ENCODE measurements around the gene HBD. TPM values are rescaled to one million over a fixed set of nuclear protein-coding genes. Genes with fewer than 3 reads are reported as not detected.

Gene HBD
- total and polyA plus RNA-seq, 7 donors, result not detected

GRCh38 chr11:5274395-5274794, 40.1 kb upstream of the HBD start:
- WGBS, 2 donors, result 66 to 78% methylated on average over 5 of the region's 5 CpGs
- no peak for TF ChIP-seq EP300 (IDR thresholded peaks at IDR 0.05)
- intact Hi-C loops (cut with DNase I), result no loop called here

GRCh38 chr11:5272395-5273017, 38.2 kb upstream of the HBD start:
- intact Hi-C loops (cut with DNase I), result no loop called here
- H3K9me3 ChIP-seq, result no peaks in the 10 kb centered on the region
- no peaks in the 10 kb centered on the region for H3K4me1 ChIP-seq
- H3K4me3 ChIP-seq, result no peak overlapping the region
- WGBS, 2 donors, result 62 to 79% methylated on average over 4 of the region's 4 CpGs
- no peak for TF ChIP-seq EP300 (IDR thresholded peaks at IDR 0.05)
- no peak for TF ChIP-seq POLR2AphosphoS5 (IDR thresholded peaks at IDR 0.05)
- TF ChIP-seq CTCF (IDR thresholded peaks at IDR 0.05), result no peak
- no peak for TF ChIP-seq POLR2A (IDR thresholded peaks at IDR 0.05)
- DNase-seq, result no peak
- no peaks in the 10 kb centered on the region for H3K36me3 ChIP-seq
- H3K27ac ChIP-seq, result no peak overlapping the region
- no peaks in the 10 kb centered on the region for H3K27me3 ChIP-seq

More at GRCh38 chr11:5274395-5274794, 40.1 kb upstream of the HBD start:
- no peaks in the 10 kb centered on the region for H3K36me3 ChIP-seq
- no peaks in the 10 kb centered on the region for H3K9me3 ChIP-seq
- H3K27me3 ChIP-seq, result no peaks in the 10 kb centered on the region
- no peaks in the 10 kb centered on the region for H3K4me1 ChIP-seq
- H3K27ac ChIP-seq, result no peak overlapping the region
- H3K4me3 ChIP-seq, result no peak overlapping the region
- no peak for DNase-seq

GRCh38 chr11:5269715-5270147, 35.4 kb upstream of the HBD start, which contains the start of gene HBE1:
TSS of gene HBE1 (minus strand) at chr11:5269945. CDS start at chr11:5269890, 55 bp downstream.
- intact Hi-C loops (cut with DNase I), result no loop called here
- 68 to 82% methylated on average over 4 of the region's 4 CpGs for WGBS, 2 donors
- TF ChIP-seq EP300 (IDR thresholded peaks at IDR 0.05), result no peak
- TF ChIP-seq POLR2AphosphoS5 (IDR thresholded peaks at IDR 0.05), result no peak
- TF ChIP-seq POLR2A (IDR thresholded peaks at IDR 0.05), result no peak
- TF ChIP-seq CTCF (IDR thresholded peaks at IDR 0.05), result no peak
- Histone ChIP-seq H3K36me3 (no peaks in the 10 kb centered on the region), H3K27ac (no peak within 1 kb of the TSS), H3K27me3 (no peaks in the 10 kb centered on the region), H3K4me3 (no peak within 1 kb of the TSS), H3K9me3 (no peaks in the 10 kb centered on the region), H3K4me1 (no peaks in the 10 kb centered on the region)
- no peak for DNase-seq

GRCh38 chr11:5267033-5267563, 32.8 kb upstream of the HBD start:
- H3K27ac ChIP-seq, result no peak overlapping the region
- no peak overlapping the region for H3K4me3 ChIP-seq
- no peak for DNase-seq
- no peaks in the 10 kb centered on the region for H3K9me3 ChIP-seq
- TF ChIP-seq CTCF (IDR thresholded peaks at IDR 0.05) (no peak), POLR2A (IDR thresholded peaks at IDR 0.05) (no peak), EP300 (IDR thresholded peaks at IDR 0.05) (no peak), POLR2AphosphoS5 (IDR thresholded peaks at IDR 0.05) (no peak)
- no peaks in the 10 kb centered on the region for H3K36me3 ChIP-seq
- WGBS, 2 donors, result 79 to 83% methylated on average over 2 of the region's 2 CpGs
- intact Hi-C loops (cut with DNase I), result no loop called here
- H3K4me1 ChIP-seq, result no peaks in the 10 kb centered on the region
- H3K27me3 ChIP-seq, result no peaks in the 10 kb centered on the region

- H3K36me3 ChIP-seq, result no peaks in the 10 kb centered on the region
- H3K4me3 ChIP-seq, result no peak overlapping the region
- intact Hi-C loops (cut with DNase I), result no loop called here
- H3K27ac ChIP-seq, result no peak overlapping the region
- no peaks in the 10 kb centered on the region for H3K9me3 ChIP-seq
- no peaks in the 10 kb centered on the region for H3K4me1 ChIP-seq
- no peaks in the 10 kb centered on the region for H3K27me3 ChIP-seq
- TF ChIP-seq EP300 (IDR thresholded peaks at IDR 0.05), result no peak
- no peak for DNase-seq
These were observed 32.3 kb upstream of the HBD start for GRCh38 chr11:5266609-5267008.

GRCh38 chr11:5265832-5266231, 31.5 kb upstream of the HBD start:
- WGBS, 2 donors, result 42 to 61% methylated on average over 2 of the region's 2 CpGs
- H3K27me3 ChIP-seq, result no peaks in the 10 kb centered on the region
- no peaks in the 10 kb centered on the region for H3K36me3 ChIP-seq
- intact Hi-C loops (cut with DNase I), result no loop called here
- no peaks in the 10 kb centered on the region for H3K9me3 ChIP-seq
- no peak overlapping the region for H3K27ac ChIP-seq
- TF ChIP-seq POLR2A (IDR thresholded peaks at IDR 0.05), result no peak
- TF ChIP-seq EP300 (IDR thresholded peaks at IDR 0.05), result no peak
- no peak for TF ChIP-seq CTCF (IDR thresholded peaks at IDR 0.05)
- no peak for TF ChIP-seq POLR2AphosphoS5 (IDR thresholded peaks at IDR 0.05)
- DNase-seq, result no peak
- H3K4me3 ChIP-seq, result no peak overlapping the region
- no peaks in the 10 kb centered on the region for H3K4me1 ChIP-seq
